Measurements from ENCODE around the gene TMEM200B. TPM values are rescaled to one million over a fixed set of nuclear protein-coding genes. Genes with fewer than 3 reads are reported as not detected.

TMEM200B gene
- total and polyA plus RNA-seq, 10 of the 15 experiments (the other 5 are each of a cell fraction or from before 2014, with no cell fraction given): 0.03 to 1.4 (median 0.08) TPM; not detected in 3

- H3K27me3 ChIP-seq (replicated peaks in 1 of 2; ENCODE audit: control insufficient read depth in 2 of 2, insufficient read depth in 2 of 2, low read length in 1 of 2): no peaks in the 10 kb centered on the region
- H4K20me1 ChIP-seq (ENCODE audit: control insufficient read depth, insufficient read depth): no peaks in the 10 kb centered on the region
- no peak overlapping the region for H3K9ac ChIP-seq (ENCODE audit: control insufficient read depth, insufficient read depth, low read length)
- ATAC-seq (no peak), FAIRE-seq (no peak), DNase-seq (ENCODE audit: low read depth, low spot score) (no peak)
- H3K36me3 ChIP-seq (ENCODE audit: control insufficient read depth in 2 of 2, insufficient read depth in 2 of 2, low read length in 1 of 2): no peaks in the 10 kb centered on the region
- no peak for TF ChIP-seq SP1 (IDR thresholded peaks at IDR 0.05; ENCODE audit: low read depth, low read length)
- TF ChIP-seq MEF2B (IDR thresholded peaks at IDR 0.05; ENCODE audit: partially characterized antibody, poor library complexity, severe bottlenecking): no peak
- no peak for TF ChIP-seq E2F4 (IDR thresholded peaks at IDR 0.05; ENCODE audit: low read depth, low read length)
- no peak for TF ChIP-seq SPI1 (IDR thresholded peaks at IDR 0.05; ENCODE audit: borderline replicate concordance, insufficient read depth, low read depth, low read length)
- no peak for TF ChIP-seq FOXK2 (IDR thresholded peaks at IDR 0.05)
- TF ChIP-seq MTA3 (IDR thresholded peaks at IDR 0.05; ENCODE audit: borderline replicate concordance, low read length): no peak
- TF ChIP-seq PRDM15 (CRISPR knock-in tag; IDR thresholded peaks at IDR 0.05): no peak
- BruUV-seq (replicated peaks): no TSS peak
- intact Hi-C loops (cut with micrococcal nuclease; ENCODE audit: unreplicated experiment) (no loop called here), in situ Hi-C loops (cut with MboI) (no loop called here)
- 68% methylated on average over 14 of the region's 14 CpGs for WGBS (ENCODE audit: insufficient coverage, insufficient replicate concordance, low lambda C conversion rate, missing lambda C conversion rate)
- CTCF ChIA-PET: no interaction called here
- no peak overlapping the region for H3K4me2 ChIP-seq (ENCODE audit: control insufficient read depth, insufficient read depth)
- no peak overlapping the region for H3K4me3 ChIP-seq
- H3K4me1 ChIP-seq (ENCODE audit: control insufficient read depth, insufficient read depth, low read length): no peaks in the 10 kb centered on the region
- SMC1A ChIA-PET (ENCODE audit: uncharacterized antibody, unreplicated experiment): no interaction called here
- H2AFZ ChIP-seq (ENCODE audit: control insufficient read depth, low read depth, low read length): no peak overlapping the region
- H3K9me3 ChIP-seq (replicated peaks; ENCODE audit: control insufficient read depth, insufficient read depth, low read length): no peaks in the 10 kb centered on the region
- POLR2A ChIA-PET: no interaction called here
- H3K79me2 ChIP-seq (ENCODE audit: control insufficient read depth, insufficient read depth, low read length): no peaks in the 10 kb centered on the region
- RAD21 ChIA-PET (ENCODE audit: unreplicated experiment): no interaction called here
- no peak overlapping the region for H3K27ac ChIP-seq (ENCODE audit: control insufficient read depth, insufficient read depth)
Measured at GRCh38 chr1:29136391-29136915, 12.8 kb upstream of the TMEM200B start.
